Measurements from ENCODE around the gene LRP2BP.

DNA sequence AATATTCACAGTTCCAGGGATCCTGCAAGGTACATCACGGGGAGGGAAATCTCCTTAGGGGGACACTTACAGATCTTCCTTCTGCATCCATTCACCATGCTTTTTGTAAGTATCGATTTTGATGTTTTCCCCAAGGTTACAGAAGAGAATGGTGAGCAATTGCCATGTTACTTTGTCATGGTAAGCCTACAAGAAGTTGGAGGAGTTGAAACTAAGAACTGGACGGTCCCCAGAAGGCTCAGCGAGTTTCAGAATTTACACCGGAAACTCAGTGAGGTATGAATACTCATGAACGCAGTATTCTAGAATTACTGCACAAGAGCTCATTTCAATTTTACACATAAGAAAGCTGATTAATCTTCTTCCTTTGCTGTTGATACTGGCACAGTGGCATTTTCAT, 53.9 kb downstream of the LRP2BP start:
- TF ChIP-seq, protein P1, sequence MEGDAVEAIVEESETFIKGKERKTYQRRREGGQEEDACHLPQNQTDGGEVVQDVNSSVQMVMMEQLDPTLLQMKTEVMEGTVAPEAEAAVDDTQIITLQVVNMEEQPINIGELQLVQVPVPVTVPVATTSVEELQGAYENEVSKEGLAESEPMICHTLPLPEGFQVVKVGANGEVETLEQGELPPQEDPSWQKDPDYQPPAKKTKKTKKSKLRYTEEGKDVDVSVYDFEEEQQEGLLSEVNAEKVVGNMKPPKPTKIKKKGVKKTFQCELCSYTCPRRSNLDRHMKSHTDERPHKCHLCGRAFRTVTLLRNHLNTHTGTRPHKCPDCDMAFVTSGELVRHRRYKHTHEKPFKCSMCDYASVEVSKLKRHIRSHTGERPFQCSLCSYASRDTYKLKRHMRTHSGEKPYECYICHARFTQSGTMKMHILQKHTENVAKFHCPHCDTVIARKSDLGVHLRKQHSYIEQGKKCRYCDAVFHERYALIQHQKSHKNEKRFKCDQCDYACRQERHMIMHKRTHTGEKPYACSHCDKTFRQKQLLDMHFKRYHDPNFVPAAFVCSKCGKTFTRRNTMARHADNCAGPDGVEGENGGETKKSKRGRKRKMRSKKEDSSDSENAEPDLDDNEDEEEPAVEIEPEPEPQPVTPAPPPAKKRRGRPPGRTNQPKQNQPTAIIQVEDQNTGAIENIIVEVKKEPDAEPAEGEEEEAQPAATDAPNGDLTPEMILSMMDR (conservative IDR thresholded peaks at IDR 0.05), result no peak
- no peak for TF ChIP-seq ZFX (IDR thresholded peaks at IDR 0.05)

Data from C4-2B (cell line).